GM19043 (cell line): ENCODE results near the gene DACH1.
"Not testable (repeated sequence)": the region's sequence is repeated elsewhere in the genome, so short reads cannot be mapped to it uniquely, and the experiment has no call there.

Source experiments
- ATAC-seq: cut with Tn5 transposase; IDR thresholded peaks from one replicate; pipeline ENCODE4 v1.9.1; 2021; ENCODE audit warnings: low read depth; ENCODE audit not compliant: unreplicated experiment

Gene DACH1

GRCh38 chr13:71786875-71787274 is 80.1 kb downstream of the DACH1 start:
- ATAC-seq, result no peak

GRCh38 chr13:71785361-71785760 is 81.6 kb downstream of the DACH1 start:
- no peak for ATAC-seq

GRCh38 chr13:71780546-71780945 is 86.5 kb downstream of the DACH1 start:
- no peak for ATAC-seq

- not testable (repeated sequence) for ATAC-seq
These were observed 88.0 kb downstream of the DACH1 start for GRCh38 chr13:71778998-71779397.

DNA sequence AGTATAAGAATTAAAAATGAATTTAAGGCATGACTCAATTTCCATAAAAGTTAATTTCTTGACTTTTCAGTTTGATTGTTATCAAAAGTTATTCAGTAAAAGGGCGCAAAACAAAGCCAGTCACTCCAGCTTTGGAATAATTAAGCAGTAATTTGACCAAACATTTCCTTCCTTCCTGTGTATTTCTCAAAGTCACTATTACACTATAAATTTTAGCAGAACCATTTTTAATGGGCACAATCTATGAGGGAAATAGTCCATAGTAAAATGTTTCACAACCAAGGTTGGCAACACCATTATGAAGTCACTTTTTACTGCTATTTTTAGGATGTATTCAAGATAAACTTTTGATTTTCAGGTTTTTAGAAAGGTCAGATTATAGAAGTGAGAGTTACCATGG is 91.0 kb downstream of the DACH1 start:
- ATAC-seq, result no peak

DNA sequence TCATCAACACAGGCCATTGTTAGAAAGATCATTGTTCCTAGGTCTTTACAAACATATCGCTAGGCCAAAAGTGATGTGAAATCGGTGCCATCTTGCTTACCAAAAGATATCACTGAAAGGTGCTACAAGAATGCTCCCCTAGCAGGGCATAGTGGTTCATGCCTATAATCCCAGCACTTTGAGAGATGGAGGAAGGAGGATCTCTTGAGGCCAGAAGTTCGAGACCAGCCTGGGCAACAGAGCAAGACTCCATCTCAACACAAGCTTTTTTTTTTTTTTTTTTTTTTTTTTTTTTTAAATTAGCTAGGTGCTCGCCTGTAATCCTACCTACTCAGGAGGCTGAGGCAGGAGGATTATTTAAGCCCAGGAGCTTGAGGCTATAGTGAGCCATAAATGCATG is 92.1 kb downstream of the DACH1 start:
- no peak for ATAC-seq

GRCh38 chr13:71773531-71773930 is 93.5 kb downstream of the DACH1 start:
- ATAC-seq, result no peak

GRCh38 chr13:71772361-71772760 is 94.6 kb downstream of the DACH1 start:
- ATAC-seq, result no peak

DNA sequence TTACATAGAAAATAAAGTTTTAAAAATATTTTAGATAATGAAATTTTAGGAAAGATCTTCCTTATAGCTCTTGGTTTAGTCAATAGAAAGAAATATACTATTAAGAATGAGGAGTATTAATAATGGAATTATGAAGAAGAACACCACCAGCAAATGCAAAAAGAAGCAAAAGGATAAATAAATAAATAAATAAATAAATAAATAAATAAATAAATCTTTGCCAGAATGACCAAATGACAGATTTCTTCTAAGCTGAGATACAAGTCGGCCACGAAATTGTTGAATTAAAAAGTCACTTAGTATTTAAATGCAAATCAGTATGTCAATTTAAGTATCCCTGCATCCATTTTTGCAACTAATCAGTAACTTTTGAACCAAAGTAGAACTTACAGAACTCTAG is 95.9 kb downstream of the DACH1 start:
- ATAC-seq, result no peak

- ATAC-seq, result no peak
These were observed 96.3 kb downstream of the DACH1 start for GRCh38 chr13:71770710-71771109.

- ATAC-seq, result no peak
These were observed 98.1 kb downstream of the DACH1 start for GRCh38 chr13:71768881-71769280.

GRCh38 chr13:71759651-71760511 is 107.1 kb downstream of the DACH1 start:
- ATAC-seq, result no peak

DNA sequence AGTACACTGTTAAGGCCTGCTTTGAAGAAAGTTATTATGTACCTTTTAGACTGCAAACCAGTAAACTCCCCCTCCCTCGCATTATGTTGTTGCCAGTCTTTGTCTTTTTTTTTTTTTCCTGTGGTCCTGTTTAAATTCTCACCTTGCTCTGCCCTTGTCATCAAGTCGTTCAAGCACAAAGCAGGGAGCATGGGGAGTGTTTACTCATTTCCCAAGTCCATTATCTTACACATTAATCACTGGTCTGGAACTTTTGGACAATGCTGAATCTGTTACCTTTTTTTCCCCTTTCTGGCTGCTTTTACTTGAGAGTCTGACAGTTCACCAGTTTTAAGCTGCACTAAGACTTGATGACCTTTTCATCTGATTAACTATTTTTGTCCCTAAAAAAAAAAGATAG is 108.2 kb downstream of the DACH1 start:
- no peak for ATAC-seq

DNA sequence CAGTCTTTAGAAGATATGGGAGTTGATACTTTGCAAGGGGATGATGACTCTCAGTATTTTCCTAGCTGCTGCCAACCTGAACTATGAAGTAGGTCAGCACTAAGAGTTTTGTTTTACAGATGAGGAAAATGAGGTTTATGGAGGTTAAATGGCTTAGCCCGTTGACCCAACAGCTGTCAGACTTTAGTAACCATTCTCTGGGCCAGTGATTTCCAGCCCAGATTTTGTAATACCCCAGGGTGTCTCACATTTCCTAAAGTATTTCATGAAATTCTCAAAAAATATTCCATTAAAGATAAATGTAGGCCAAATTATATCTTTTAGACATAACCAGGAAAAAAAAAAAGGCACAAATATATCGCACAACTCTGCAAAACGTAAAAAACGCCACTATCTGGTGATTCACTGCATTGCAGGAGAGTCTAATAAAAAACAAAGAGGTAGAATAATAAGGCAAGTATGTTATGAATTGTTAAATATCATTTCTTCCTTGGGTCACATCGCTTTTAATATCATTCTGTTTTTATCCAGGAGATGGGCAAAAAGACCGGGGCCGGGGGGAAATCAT is 112.5 kb downstream of the DACH1 start:
- no peak for ATAC-seq

- no peak for ATAC-seq
These were observed 114.1 kb downstream of the DACH1 start for GRCh38 chr13:71752775-71753513.

GRCh38 chr13:71751073-71751472 is 115.9 kb downstream of the DACH1 start:
- no peak for ATAC-seq

DNA sequence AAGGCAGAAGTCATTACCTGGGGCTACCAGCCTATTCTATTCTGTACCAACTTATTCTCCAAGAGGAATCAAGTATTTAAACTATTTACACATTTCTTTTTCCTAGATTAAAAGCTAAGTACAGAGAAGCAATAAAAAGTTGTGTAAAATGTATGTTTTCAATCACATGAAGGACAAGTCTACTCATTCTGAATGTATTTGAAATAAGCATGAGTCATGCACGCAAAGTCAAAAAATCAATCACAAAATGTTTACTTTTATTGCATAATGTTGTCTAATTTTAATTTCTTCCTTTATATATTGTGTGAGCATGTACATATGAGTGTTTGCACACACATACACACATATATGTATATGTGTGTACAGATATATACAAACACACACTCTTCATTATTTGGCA is 136.7 kb downstream of the DACH1 start:
- no peak for ATAC-seq

- ATAC-seq, result no peak
These were observed 137.6 kb downstream of the DACH1 start for GRCh38 chr13:71729441-71729840.

- no peak for ATAC-seq
These were observed 139.3 kb downstream of the DACH1 start for GRCh38 chr13:71727662-71728061.

DNA sequence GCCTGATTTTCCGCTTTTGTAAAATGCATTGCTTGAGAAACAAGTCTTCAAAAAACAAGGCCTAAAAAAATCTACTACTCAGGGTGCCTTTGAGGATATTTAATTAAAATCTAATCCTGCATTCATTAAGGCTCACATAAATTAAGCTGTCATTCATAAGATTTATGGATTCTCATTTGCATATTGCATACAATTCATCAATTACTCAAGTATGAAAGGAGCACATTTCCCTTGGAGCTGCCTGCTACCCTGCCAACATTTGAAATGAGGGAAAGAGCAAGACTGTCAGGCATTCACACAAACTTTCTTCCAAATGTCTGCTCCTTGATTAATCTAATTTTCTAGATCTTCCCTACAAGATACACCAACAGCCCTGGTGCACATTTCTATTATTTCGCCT is 140.0 kb downstream of the DACH1 start:
- no peak for ATAC-seq

- no peak for ATAC-seq
These were observed 144.8 kb downstream of the DACH1 start for GRCh38 chr13:71722206-71722605.

GRCh38 chr13:71721104-71721503 is 145.9 kb downstream of the DACH1 start:
- ATAC-seq, result no peak
